ENCODE measurements around the gene MTF2.

- TF ChIP-seq EP300 (IDR thresholded peaks at IDR 0.05): no peak
- TF ChIP-seq POLR2A (IDR thresholded peaks at IDR 0.05; ENCODE audit: low read depth): no peak
- TF ChIP-seq, protein P1, sequence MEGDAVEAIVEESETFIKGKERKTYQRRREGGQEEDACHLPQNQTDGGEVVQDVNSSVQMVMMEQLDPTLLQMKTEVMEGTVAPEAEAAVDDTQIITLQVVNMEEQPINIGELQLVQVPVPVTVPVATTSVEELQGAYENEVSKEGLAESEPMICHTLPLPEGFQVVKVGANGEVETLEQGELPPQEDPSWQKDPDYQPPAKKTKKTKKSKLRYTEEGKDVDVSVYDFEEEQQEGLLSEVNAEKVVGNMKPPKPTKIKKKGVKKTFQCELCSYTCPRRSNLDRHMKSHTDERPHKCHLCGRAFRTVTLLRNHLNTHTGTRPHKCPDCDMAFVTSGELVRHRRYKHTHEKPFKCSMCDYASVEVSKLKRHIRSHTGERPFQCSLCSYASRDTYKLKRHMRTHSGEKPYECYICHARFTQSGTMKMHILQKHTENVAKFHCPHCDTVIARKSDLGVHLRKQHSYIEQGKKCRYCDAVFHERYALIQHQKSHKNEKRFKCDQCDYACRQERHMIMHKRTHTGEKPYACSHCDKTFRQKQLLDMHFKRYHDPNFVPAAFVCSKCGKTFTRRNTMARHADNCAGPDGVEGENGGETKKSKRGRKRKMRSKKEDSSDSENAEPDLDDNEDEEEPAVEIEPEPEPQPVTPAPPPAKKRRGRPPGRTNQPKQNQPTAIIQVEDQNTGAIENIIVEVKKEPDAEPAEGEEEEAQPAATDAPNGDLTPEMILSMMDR (IDR thresholded peaks at IDR 0.05): no peak
- TF ChIP-seq POLR2AphosphoS5 (IDR thresholded peaks at IDR 0.05): no peak
These were observed 471 bp upstream of the MTF2 start for GRCh38 chr1:93078638-93078985.
